Measurements from ENCODE around the gene STEAP4. TPM values are rescaled to one million over a fixed set of nuclear protein-coding genes. Genes with fewer than 3 reads are reported as not detected.

Gene STEAP4
- total and polyA plus RNA-seq, 9 of the 15 experiments (the other 6 are each of a cell fraction or from before 2014, with no cell fraction given), result 0.07 TPM; not detected in 8

GRCh38 chr7:88347517-88347916 lies 40.8 kb upstream of the STEAP4 start (continued):
- TF ChIP-seq RBM34 (IDR thresholded peaks at IDR 0.05; ENCODE audit: borderline replicate concordance, insufficient read depth, low read length) (no peak), ZMIZ1 (IDR thresholded peaks at IDR 0.05; ENCODE audit: low read depth in 2 of 2, low read length in 2 of 2) (no peak)

- H3K27ac ChIP-seq (ENCODE audit: extremely low read depth, low read depth, low read length), result no peak overlapping the region
- FAIRE-seq, result no peak
- ChIA-PET CTCF (ENCODE audit: low intra/inter-chr PET ratio) (no interaction called here), POLR2A (no interaction called here)
- no peak overlapping the region for H2AFZ ChIP-seq (ENCODE audit: low read depth, low read length)
- no peaks in the 10 kb centered on the region for H3K9me1 ChIP-seq (ENCODE audit: control insufficient read depth, insufficient read depth, low read length)
- H3K4me3 ChIP-seq, result no peak overlapping the region
- TF ChIP-seq TRIM24 (IDR thresholded peaks at IDR 0.05), result no peak
- TF ChIP-seq, protein P1, sequence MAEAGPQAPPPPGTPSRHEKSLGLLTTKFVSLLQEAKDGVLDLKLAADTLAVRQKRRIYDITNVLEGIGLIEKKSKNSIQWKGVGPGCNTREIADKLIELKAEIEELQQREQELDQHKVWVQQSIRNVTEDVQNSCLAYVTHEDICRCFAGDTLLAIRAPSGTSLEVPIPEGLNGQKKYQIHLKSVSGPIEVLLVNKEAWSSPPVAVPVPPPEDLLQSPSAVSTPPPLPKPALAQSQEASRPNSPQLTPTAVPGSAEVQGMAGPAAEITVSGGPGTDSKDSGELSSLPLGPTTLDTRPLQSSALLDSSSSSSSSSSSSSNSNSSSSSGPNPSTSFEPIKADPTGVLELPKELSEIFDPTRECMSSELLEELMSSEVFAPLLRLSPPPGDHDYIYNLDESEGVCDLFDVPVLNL (CRISPR knock-in tag; IDR thresholded peaks at IDR 0.05; ENCODE audit: low read depth), result no peak
- no peak for TF ChIP-seq DMBX1 (CRISPR knock-in tag; IDR thresholded peaks at IDR 0.05; ENCODE audit: borderline replicate concordance)
- no peak for TF ChIP-seq FOS (IDR thresholded peaks at IDR 0.05; ENCODE audit: extremely low read depth, insufficient read length)
- TF ChIP-seq TEAD2 (tag; IDR thresholded peaks at IDR 0.05), result no peak
- no peak for TF ChIP-seq POU5F1 (IDR thresholded peaks at IDR 0.05; ENCODE audit: borderline replicate concordance, low read depth, low read length, partially characterized antibody)
- TF ChIP-seq LEF1 (IDR thresholded peaks at IDR 0.05), result no peak
- TF ChIP-seq CXXC5 (CRISPR knock-in tag; IDR thresholded peaks at IDR 0.05), result no peak
- no peak for TF ChIP-seq SMAD4 (CRISPR knock-in tag; conservative IDR thresholded peaks at IDR 0.05)
- H3K9ac ChIP-seq (ENCODE audit: insufficient read depth in 1 of 2, low read depth in 2 of 2, low read length in 2 of 2), result no peak overlapping the region
- H3K9me3 ChIP-seq (replicated peaks; ENCODE audit: control insufficient read depth, insufficient read depth, low read depth, low read length), result no peaks in the 10 kb centered on the region
- no peaks in the 10 kb centered on the region for H3K79me2 ChIP-seq (ENCODE audit: control insufficient read depth, insufficient read depth, low read length)
- H4K20me1 ChIP-seq (replicated peaks; ENCODE audit: control insufficient read depth, insufficient read depth, low read length), result no peaks in the 10 kb centered on the region
- no peaks in the 10 kb centered on the region for H3K27me3 ChIP-seq (ENCODE audit: control insufficient read depth in 2 of 2, insufficient read depth in 2 of 2, low read length in 2 of 2)
- no peak for ATAC-seq
- H3K36me3 ChIP-seq (ENCODE audit: control insufficient read depth, insufficient read depth, low read length), result no peaks in the 10 kb centered on the region
- DNase-seq (ENCODE audit: extremely low read depth in 1 of 4, low spot score in 3 of 4), result no peak
- in situ Hi-C loops (cut with MboI) (no loop called here), intact Hi-C loops (cut with micrococcal nuclease) (no loop called here)
- WGBS (ENCODE audit: insufficient coverage, low coverage, missing lambda C conversion rate), result 4% methylated on average over 7 of the region's 7 CpGs
- H3K4me1 ChIP-seq (replicated peaks in 1 of 2; ENCODE audit: control insufficient read depth in 2 of 2, insufficient read depth in 2 of 2, low read length in 2 of 2), result no peaks in the 10 kb centered on the region
- H3K4me2 ChIP-seq (ENCODE audit: insufficient read depth, low read length), result no peak overlapping the region
- BruUV-seq (replicated peaks), result no TSS peak
Observed at GRCh38 chr7:88347090-88347489, 40.4 kb upstream of the STEAP4 start.
